HFFc6 (cell line): ENCODE results near the gene TSPAN15. TPM values are rescaled to one million over a fixed set of nuclear protein-coding genes. Genes with fewer than 3 reads are reported as not detected.
A peak's percentile ranks its signal among the peaks of the same experiment; 100 is the strongest.

Experiments used
- DNase-seq: peaks from one replicate; pipeline ENCODE4 v3.0.0-alpha.2; 2018
- H3K27ac Mint-ChIP-seq: 2 replicates; pipeline ENCODE4 v1.8.0; 2020; ENCODE audit warnings: mild to moderate bottlenecking, mixed read lengths
- H3K27me3 Mint-ChIP-seq: 2 replicates; pipeline ENCODE4 v1.8.0; 2021; ENCODE audit warnings: mild to moderate bottlenecking, moderate library complexity, mixed read lengths; ENCODE audit not compliant: insufficient read depth
- H3K36me3 Mint-ChIP-seq: 2 replicates; pipeline ENCODE4 v1.8.0; 2021; ENCODE audit warnings: low read depth, mixed read lengths
- H3K4me1 Mint-ChIP-seq: 2 replicates; pipeline ENCODE4 v1.8.0; 2020; ENCODE audit warnings: low read depth, mixed read lengths
- H3K4me3 Mint-ChIP-seq: 2 replicates; pipeline ENCODE4 v1.8.0; 2020; ENCODE audit warnings: mild to moderate bottlenecking, moderate library complexity, mixed read lengths
- H3K9me3 Mint-ChIP-seq: 2 replicates; pipeline ENCODE4 v1.8.0; 2020; ENCODE audit warnings: mild to moderate bottlenecking, mixed read lengths
- total RNA-seq, 6 experiments: library from RNA; stranded (reverse); fragmentation: NEBNext Ultra II Directional; extraction: Animal tissue kit (Norgen Biotek cat#: 25700); gene quantifications; 2 replicates in 1 of 6; 3 replicates in 5 of 6; pipeline ENCODE4 v1.2.3, GENCODE V29; 2021
- TF ChIP-seq, protein P1 (sequence below): fragments of 200-600 bp; sonication (generic); IDR thresholded peaks from 2 replicates; pipeline ENCODE4 v1.5.0; 2021; ENCODE audit warnings: antibody characterized with exemption, mild to moderate bottlenecking

TSPAN15 gene
- total RNA-seq, 6 experiments from 2014 or later: 1.8 to 4.0 (median 2.1) TPM

DNA sequence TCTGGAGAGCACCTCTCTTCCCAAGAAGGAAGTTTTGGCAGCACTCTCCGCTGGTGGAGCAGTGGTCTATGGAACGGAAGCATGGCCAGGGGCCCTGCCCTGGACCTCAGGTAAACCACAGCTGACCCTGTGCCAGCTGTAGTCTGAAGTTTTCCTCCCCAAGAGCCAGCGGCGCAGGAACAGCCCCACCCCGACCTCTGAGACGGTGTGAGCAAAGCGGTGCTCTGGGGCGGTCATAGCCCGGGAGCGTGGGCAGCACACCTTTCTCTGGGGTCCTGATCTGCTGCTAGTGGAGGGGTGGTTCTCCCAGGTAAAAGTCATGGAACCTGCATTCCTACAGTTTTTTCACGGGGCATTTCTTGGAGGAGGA, 52.6 kb downstream of the TSPAN15 start:
- Mint-ChIP-seq H3K9me3 (no peaks in the 10 kb centered on the region), H3K27me3 (peaks cover 2% of the 10 kb centered on the region), H3K4me1 (peaks cover 22% of the 10 kb centered on the region), H3K36me3 (no peaks in the 10 kb centered on the region), H3K4me3 (no peak overlapping the region), H3K27ac (no peak overlapping the region)
- TF ChIP-seq, protein P1, sequence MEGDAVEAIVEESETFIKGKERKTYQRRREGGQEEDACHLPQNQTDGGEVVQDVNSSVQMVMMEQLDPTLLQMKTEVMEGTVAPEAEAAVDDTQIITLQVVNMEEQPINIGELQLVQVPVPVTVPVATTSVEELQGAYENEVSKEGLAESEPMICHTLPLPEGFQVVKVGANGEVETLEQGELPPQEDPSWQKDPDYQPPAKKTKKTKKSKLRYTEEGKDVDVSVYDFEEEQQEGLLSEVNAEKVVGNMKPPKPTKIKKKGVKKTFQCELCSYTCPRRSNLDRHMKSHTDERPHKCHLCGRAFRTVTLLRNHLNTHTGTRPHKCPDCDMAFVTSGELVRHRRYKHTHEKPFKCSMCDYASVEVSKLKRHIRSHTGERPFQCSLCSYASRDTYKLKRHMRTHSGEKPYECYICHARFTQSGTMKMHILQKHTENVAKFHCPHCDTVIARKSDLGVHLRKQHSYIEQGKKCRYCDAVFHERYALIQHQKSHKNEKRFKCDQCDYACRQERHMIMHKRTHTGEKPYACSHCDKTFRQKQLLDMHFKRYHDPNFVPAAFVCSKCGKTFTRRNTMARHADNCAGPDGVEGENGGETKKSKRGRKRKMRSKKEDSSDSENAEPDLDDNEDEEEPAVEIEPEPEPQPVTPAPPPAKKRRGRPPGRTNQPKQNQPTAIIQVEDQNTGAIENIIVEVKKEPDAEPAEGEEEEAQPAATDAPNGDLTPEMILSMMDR: no peak
- no peak for DNase-seq

DNA sequence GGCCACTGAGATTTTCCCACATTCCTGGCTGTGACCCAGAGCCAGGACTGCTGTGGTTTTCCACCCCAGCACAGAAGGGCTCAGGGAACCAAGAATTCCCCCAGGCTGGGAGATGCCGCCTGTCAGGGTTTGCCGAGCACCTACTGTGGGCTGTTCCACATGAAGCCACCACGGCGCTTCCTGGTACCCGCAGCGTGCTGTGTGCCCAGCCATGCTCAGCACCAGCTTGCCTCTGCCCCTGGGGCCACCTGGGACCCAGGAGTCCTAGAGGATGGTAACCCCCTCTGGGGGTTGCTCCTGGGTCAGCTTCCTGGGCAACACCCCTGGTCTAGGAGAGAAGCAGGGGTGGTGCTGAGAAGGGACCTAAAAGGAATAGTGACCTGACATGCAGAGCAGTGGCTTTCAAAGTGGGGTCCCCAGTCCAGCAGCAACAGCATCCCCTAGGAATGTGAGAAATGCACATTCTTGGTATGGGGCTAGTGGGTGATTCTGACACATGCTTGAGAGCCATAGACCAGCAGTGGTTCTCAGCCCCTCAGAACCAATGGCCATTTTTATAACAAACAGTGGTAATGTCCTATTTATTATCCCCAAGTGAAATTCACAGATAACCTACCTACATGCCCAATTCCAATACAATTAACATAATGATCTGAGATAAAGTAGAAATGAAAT, 53.4 kb downstream of the TSPAN15 start:
- Mint-ChIP-seq H3K27me3 (peaks cover 4% of the 10 kb centered on the region), H3K4me3 (no peak overlapping the region), H3K27ac (no peak overlapping the region), H3K36me3 (no peaks in the 10 kb centered on the region), H3K9me3 (no peaks in the 10 kb centered on the region), H3K4me1 (peaks cover 14% of the 10 kb centered on the region)
- TF ChIP-seq, protein P1: no peak
- DNase-seq: no peak

DNA sequence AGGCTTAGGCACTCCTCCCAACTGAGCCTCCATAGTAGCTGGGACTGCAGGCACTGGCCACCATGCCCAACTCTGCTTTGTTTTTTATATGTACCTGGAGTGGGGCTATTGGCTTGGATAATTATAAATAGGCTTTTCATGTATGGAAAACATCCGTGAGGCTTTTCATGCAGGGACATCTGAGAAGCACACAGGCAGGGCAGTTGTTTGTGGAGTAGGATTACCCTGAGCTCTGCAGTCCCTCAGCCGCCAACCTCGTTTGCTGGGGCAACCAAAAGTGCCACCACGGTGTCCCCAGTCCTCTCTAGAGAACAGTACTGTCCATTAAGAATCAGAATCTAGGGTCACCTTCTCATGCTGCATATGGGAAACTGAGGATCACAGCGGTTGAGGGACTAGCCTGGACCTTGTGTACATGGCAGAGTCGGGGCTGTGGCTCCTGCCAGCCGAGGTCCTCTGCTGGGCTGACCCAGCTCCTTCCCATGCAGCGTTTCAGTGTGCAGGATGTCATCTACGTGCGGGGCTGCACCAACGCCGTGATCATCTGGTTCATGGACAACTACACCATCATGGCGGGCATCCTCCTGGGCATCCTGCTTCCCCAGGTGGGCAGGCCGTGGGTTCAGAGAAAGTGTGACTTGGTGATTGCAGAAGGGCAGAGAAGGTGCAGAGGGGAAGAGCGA, 54.5 kb downstream of the TSPAN15 start:
- DNase-seq: no peak
- no peaks in the 10 kb centered on the region for H3K9me3 Mint-ChIP-seq
- H3K4me3 Mint-ChIP-seq: no peak overlapping the region
- no peaks in the 10 kb centered on the region for H3K36me3 Mint-ChIP-seq
- H3K27ac Mint-ChIP-seq: no peak overlapping the region
- peaks cover 10% of the 10 kb centered on the region for H3K4me1 Mint-ChIP-seq
- H3K27me3 Mint-ChIP-seq: peaks cover 4% of the 10 kb centered on the region; the same call in 1 of the 2 replicates
- TF ChIP-seq, protein P1: no peak

DNA sequence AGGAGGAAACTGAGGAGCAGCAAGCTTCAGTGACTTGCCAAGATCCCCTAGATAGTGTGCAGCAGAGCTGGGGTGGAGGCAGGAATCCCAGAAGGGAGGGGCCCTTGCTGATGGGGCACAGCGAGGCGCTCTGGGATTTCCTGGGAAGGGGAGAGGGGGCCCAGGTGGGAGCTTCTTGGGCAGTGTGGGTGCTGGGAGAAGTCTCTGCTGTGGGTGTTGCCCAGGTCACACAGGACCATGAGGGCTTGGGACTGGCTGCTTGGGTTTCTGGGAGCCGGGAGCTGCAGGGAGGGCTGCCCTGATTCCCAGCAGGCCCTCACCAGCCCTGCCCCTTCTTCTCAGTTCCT, 55.2 kb downstream of the TSPAN15 start:
- H3K36me3 Mint-ChIP-seq: no peaks in the 10 kb centered on the region
- H3K27me3 Mint-ChIP-seq: peaks cover 6% of the 10 kb centered on the region
- no peaks in the 10 kb centered on the region for H3K9me3 Mint-ChIP-seq
- TF ChIP-seq, protein P1: no peak
- peaks cover 10% of the 10 kb centered on the region for H3K4me1 Mint-ChIP-seq
- H3K4me3 Mint-ChIP-seq: no peak overlapping the region
- H3K27ac Mint-ChIP-seq: no peak overlapping the region
- no peak for DNase-seq

DNA sequence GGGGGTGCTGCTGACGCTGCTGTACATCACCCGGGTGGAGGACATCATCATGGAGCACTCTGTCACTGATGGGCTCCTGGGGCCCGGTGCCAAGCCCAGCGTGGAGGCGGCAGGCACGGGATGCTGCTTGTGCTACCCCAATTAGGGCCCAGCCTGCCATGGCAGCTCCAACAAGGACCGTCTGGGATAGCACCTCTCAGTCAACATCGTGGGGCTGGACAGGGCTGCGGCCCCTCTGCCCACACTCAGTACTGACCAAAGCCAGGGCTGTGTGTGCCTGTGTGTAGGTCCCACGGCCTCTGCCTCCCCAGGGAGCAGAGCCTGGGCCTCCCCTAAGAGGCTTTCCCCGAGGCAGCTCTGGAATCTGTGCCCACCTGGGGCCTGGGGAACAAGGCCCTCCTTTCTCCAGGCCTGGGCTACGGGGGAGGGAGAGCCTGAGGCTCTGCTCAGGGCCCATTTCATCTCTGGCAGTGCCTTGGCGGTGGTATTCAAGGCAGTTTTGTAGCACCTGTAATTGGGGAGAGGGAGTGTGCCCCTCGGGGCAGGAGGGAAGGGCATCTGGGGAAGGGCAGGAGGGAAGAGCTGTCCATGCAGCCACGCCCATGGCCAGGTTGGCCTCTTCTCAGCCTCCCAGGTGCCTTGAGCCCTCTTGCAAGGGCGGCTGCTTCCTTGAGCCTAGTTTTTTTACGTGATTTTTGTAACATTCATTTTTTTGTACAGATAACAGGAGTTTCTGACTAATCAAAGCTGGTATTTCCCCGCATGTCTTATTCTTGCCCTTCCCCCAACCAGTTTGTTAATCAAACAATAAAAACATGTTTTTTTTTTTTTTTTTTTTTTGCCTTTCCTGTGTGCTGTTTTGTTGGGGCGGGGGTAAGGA, 55.8 kb downstream of the TSPAN15 start:
- TF ChIP-seq, protein P1: no peak
- no peak overlapping the region for H3K27ac Mint-ChIP-seq

More for the DNA sequence above, 55.8 kb downstream of the TSPAN15 start:
- Mint-ChIP-seq H3K4me3 (peak overlapping the region; percentile 72), H3K27me3 (peaks cover 11% of the 10 kb centered on the region), H3K9me3 (no peaks in the 10 kb centered on the region), H3K4me1 (peaks cover 10% of the 10 kb centered on the region), H3K36me3 (no peaks in the 10 kb centered on the region)
- no peak for DNase-seq
